C4-2B (cell line): ENCODE measurements around the gene NPAS3.

Source experiments
- ZFX ChIP-seq: fragments of 450-650 bp; IDR thresholded peaks from 2 replicates; pipeline ENCODE4 v1.6.1; 2017
- TF ChIP-seq, protein P1 (sequence below): fragments of 450-650 bp; conservative IDR thresholded peaks from 2 replicates; pipeline ENCODE4 v1.5.1; 2017; ENCODE audit warnings: mild to moderate bottlenecking

DNA sequence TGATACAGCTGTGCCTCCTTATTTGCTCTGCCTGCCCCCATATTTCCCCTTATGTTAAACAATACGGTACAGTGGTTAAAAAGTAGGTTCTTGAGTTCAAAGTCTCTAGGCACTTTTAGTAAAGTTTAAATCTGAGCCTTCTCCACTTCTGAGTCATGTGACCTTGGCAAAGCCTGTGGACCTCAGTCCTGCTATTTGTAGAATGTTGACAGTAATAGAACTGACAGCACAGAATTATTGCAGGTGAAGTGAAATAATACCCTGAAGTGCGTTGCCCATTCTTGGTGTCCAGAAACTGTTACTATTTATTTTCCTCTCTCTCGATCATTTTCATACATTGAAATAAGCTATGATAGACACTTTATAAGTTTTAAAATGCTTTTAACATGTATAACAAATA is 512.5 kb downstream of the NPAS3 start:
- TF ChIP-seq, protein P1, sequence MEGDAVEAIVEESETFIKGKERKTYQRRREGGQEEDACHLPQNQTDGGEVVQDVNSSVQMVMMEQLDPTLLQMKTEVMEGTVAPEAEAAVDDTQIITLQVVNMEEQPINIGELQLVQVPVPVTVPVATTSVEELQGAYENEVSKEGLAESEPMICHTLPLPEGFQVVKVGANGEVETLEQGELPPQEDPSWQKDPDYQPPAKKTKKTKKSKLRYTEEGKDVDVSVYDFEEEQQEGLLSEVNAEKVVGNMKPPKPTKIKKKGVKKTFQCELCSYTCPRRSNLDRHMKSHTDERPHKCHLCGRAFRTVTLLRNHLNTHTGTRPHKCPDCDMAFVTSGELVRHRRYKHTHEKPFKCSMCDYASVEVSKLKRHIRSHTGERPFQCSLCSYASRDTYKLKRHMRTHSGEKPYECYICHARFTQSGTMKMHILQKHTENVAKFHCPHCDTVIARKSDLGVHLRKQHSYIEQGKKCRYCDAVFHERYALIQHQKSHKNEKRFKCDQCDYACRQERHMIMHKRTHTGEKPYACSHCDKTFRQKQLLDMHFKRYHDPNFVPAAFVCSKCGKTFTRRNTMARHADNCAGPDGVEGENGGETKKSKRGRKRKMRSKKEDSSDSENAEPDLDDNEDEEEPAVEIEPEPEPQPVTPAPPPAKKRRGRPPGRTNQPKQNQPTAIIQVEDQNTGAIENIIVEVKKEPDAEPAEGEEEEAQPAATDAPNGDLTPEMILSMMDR = no peak
- no peak for TF ChIP-seq ZFX
